SK-N-SH treated with all-trans-retinoic acid at 6 μM for 48 hours (cell line): ENCODE measurements around the gene MMP14.

Source experiments
- ATAC-seq: fragments of 200-7000 bp; cut with Tn5 transposase; 3 replicates; pipeline ENCODE4 v1.9.1; 2020; ENCODE audit warnings: mild to moderate bottlenecking, moderate library complexity
- BACH2 ChIP-seq: fragments of 250-450 bp; sonication (Bioruptor Pico); IDR thresholded peaks from 2 replicates; pipeline ENCODE4 v1.9.0; 2021; ENCODE audit warnings: mild to moderate bottlenecking, borderline replicate concordance
- ESRRG ChIP-seq: fragments of 250-450 bp; sonication (Bioruptor Pico); IDR thresholded peaks from 2 replicates; pipeline ENCODE4 v1.6.1; 2021; ENCODE audit warnings: mild to moderate bottlenecking
- GLIS3 ChIP-seq: fragments of 250-450 bp; sonication (Bioruptor Pico); IDR thresholded peaks from 2 replicates; pipeline ENCODE4 v1.5.0; 2020; ENCODE audit warnings: mild to moderate bottlenecking, moderate library complexity
- ISL1 ChIP-seq: fragments of 250-450 bp; sonication (Bioruptor Pico); IDR thresholded peaks from 2 replicates; pipeline ENCODE4 v2.1.2; 2022; ENCODE audit warnings: mild to moderate bottlenecking, moderate library complexity
- PPARA ChIP-seq: fragments of 250-450 bp; sonication (Bioruptor Pico); IDR thresholded peaks from 2 replicates; pipeline ENCODE4 v1.5.0; 2020; ENCODE audit warnings: mild to moderate bottlenecking, borderline replicate concordance
- RARB ChIP-seq: fragments of 250-450 bp; sonication (Bioruptor Pico); IDR thresholded peaks from 2 replicates; pipeline ENCODE4 v1.8.0; 2021; ENCODE audit warnings: mild to moderate bottlenecking, moderate library complexity
- SNAI2 ChIP-seq: fragments of 250-450 bp; sonication (Bioruptor Pico); IDR thresholded peaks from 2 replicates; pipeline ENCODE4 v1.5.0; 2020; ENCODE audit warnings: mild to moderate bottlenecking, moderate library complexity
- TCF4 ChIP-seq: fragments of 250-450 bp; sonication (Bioruptor Pico); IDR thresholded peaks from 2 replicates; pipeline ENCODE4 v1.8.0; 2021; ENCODE audit warnings: mild to moderate bottlenecking, moderate library complexity, borderline replicate concordance
- ZFP3 ChIP-seq: fragments of 250-450 bp; sonication (Bioruptor Pico); IDR thresholded peaks from 2 replicates; pipeline ENCODE4 v1.5.0; 2020; ENCODE audit warnings: mild to moderate bottlenecking, moderate library complexity
- ZFP30 ChIP-seq: fragments of 450-650 bp; formaldehyde crosslinking; IDR thresholded peaks from 2 replicates; pipeline ENCODE4 v1.5.0; 2022; ENCODE audit warnings: mild to moderate bottlenecking, moderate library complexity
- ZNF565 ChIP-seq: fragments of 450-650 bp; formaldehyde crosslinking; conservative IDR thresholded peaks from 2 replicates; pipeline ENCODE4 v1.5.0; 2020; ENCODE audit warnings: low read depth, mild to moderate bottlenecking, moderate library complexity
- ZNF70 ChIP-seq: fragments of 450-650 bp; formaldehyde crosslinking; IDR thresholded peaks from 2 replicates; pipeline ENCODE4 v1.5.0; 2020; ENCODE audit warnings: mild to moderate bottlenecking, moderate library complexity
- ZNF8 ChIP-seq: fragments of 450-650 bp; formaldehyde crosslinking; IDR thresholded peaks from 2 replicates; pipeline ENCODE4 v1.5.0; 2020; ENCODE audit warnings: mild to moderate bottlenecking, moderate library complexity
- TF ChIP-seq, protein P1 (sequence below): fragments of 250-450 bp; sonication (Bioruptor Pico); IDR thresholded peaks from 2 replicates; pipeline ENCODE4 v1.8.0; 2020; ENCODE audit warnings: mild to moderate bottlenecking, moderate library complexity, borderline replicate concordance
- TF ChIP-seq, protein P2 (sequence below): fragments of 250-450 bp; sonication (Bioruptor Pico); IDR thresholded peaks from 2 replicates; pipeline ENCODE4 v1.8.0; 2021; ENCODE audit warnings: low read depth, mild to moderate bottlenecking, moderate library complexity, borderline replicate concordance
- TF ChIP-seq, protein P3 (sequence below): fragments of 250-450 bp; sonication (Bioruptor Pico); IDR thresholded peaks from 2 replicates; pipeline ENCODE4 v1.5.0; 2020; ENCODE audit warnings: mild to moderate bottlenecking, moderate library complexity
- TF ChIP-seq, protein P4 (sequence below): fragments of 250-450 bp; sonication (Bioruptor Pico); IDR thresholded peaks from 2 replicates; pipeline ENCODE4 v1.5.1; 2020; ENCODE audit warnings: low read depth, mild to moderate bottlenecking, moderate library complexity

MMP14 gene

DNA sequence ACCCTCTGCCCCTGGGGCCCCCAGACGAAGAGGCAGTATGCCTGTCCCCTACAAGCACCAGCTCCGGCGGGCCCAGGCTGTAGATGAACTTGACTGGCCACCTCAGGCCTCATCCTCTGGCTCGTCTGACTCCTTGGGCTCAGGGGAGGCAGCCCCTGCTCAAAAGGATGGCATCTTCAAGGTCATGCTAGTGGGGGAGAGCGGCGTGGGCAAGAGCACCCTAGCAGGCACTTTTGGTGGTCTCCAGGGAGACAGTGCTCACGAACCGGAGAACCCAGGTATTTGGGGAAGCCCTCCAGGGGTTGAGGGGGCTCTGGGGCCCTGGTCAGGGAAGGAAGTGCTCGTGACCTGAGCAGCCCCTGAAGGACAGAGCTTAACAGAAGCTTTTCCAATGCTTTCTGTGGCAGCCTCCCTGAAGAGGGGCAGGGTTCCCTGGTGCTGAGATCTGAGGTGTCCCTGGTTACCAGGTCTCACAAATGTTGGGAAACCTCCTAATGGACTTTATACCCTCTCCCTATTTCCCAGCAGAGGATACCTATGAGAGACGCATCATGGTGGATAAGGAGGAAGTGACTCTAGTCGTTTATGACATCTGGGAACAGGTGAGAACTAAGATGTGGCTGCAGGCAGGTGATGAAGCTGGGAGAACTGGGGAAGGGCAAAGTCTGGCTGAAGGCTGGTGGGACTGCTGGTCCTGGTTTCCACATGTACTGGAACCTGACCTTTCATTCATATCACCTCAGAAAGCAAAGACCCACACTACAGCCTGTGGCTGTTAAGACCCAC, 48.5 kb downstream of the MMP14 start (continued):
- TF ChIP-seq SNAI2 (CRISPR knock-in tag): no peak
- TF ChIP-seq, protein P1, sequence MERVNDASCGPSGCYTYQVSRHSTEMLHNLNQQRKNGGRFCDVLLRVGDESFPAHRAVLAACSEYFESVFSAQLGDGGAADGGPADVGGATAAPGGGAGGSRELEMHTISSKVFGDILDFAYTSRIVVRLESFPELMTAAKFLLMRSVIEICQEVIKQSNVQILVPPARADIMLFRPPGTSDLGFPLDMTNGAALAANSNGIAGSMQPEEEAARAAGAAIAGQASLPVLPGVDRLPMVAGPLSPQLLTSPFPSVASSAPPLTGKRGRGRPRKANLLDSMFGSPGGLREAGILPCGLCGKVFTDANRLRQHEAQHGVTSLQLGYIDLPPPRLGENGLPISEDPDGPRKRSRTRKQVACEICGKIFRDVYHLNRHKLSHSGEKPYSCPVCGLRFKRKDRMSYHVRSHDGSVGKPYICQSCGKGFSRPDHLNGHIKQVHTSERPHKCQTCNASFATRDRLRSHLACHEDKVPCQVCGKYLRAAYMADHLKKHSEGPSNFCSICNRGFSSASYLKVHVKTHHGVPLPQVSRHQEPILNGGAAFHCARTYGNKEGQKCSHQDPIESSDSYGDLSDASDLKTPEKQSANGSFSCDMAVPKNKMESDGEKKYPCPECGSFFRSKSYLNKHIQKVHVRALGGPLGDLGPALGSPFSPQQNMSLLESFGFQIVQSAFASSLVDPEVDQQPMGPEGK: no peak

DNA sequence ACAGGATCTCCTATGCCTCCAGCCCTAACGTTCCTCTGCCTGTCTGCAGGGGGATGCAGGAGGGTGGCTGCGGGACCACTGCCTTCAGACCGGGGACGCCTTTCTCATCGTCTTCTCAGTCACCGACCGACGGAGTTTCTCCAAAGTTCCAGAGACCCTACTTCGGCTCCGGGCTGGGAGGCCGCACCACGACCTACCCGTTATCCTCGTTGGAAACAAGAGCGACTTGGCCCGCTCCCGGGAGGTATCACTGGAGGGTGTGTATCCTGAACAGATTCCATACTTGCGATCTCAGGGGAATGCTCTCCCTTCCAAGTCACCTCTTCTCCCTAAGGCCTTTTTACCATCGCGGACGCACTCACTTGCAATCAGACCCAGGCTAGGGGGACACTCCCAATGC, 49.6 kb downstream of the MMP14 start:
- no peak for ATAC-seq
- TF ChIP-seq, protein P1: no peak
- TF ChIP-seq ESRRG (CRISPR knock-in tag) (no peak), PPARA (CRISPR knock-in tag) (no peak), ZFP3 (CRISPR knock-in tag) (no peak), ZNF8 (CRISPR knock-in tag) (no peak), ZNF70 (no peak), RARB (CRISPR knock-in tag) (no peak), TCF4 (CRISPR knock-in tag) (no peak), ZFP30 (CRISPR knock-in tag) (no peak)
- TF ChIP-seq, protein P2, sequence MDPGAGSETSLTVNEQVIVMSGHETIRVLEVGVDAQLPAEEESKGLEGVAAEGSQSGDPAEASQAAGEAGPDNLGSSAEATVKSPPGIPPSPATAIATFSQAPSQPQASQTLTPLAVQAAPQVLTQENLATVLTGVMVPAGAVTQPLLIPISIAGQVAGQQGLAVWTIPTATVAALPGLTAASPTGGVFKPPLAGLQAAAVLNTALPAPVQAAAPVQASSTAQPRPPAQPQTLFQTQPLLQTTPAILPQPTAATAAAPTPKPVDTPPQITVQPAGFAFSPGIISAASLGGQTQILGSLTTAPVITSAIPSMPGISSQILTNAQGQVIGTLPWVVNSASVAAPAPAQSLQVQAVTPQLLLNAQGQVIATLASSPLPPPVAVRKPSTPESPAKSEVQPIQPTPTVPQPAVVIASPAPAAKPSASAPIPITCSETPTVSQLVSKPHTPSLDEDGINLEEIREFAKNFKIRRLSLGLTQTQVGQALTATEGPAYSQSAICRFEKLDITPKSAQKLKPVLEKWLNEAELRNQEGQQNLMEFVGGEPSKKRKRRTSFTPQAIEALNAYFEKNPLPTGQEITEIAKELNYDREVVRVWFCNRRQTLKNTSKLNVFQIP (CRISPR knock-in tag): no peak
- TF ChIP-seq, protein P3, sequence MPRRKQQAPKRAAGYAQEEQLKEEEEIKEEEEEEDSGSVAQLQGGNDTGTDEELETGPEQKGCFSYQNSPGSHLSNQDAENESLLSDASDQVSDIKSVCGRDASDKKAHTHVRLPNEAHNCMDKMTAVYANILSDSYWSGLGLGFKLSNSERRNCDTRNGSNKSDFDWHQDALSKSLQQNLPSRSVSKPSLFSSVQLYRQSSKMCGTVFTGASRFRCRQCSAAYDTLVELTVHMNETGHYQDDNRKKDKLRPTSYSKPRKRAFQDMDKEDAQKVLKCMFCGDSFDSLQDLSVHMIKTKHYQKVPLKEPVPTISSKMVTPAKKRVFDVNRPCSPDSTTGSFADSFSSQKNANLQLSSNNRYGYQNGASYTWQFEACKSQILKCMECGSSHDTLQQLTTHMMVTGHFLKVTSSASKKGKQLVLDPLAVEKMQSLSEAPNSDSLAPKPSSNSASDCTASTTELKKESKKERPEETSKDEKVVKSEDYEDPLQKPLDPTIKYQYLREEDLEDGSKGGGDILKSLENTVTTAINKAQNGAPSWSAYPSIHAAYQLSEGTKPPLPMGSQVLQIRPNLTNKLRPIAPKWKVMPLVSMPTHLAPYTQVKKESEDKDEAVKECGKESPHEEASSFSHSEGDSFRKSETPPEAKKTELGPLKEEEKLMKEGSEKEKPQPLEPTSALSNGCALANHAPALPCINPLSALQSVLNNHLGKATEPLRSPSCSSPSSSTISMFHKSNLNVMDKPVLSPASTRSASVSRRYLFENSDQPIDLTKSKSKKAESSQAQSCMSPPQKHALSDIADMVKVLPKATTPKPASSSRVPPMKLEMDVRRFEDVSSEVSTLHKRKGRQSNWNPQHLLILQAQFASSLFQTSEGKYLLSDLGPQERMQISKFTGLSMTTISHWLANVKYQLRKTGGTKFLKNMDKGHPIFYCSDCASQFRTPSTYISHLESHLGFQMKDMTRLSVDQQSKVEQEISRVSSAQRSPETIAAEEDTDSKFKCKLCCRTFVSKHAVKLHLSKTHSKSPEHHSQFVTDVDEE (CRISPR knock-in tag): no peak
- TF ChIP-seq, protein P4, sequence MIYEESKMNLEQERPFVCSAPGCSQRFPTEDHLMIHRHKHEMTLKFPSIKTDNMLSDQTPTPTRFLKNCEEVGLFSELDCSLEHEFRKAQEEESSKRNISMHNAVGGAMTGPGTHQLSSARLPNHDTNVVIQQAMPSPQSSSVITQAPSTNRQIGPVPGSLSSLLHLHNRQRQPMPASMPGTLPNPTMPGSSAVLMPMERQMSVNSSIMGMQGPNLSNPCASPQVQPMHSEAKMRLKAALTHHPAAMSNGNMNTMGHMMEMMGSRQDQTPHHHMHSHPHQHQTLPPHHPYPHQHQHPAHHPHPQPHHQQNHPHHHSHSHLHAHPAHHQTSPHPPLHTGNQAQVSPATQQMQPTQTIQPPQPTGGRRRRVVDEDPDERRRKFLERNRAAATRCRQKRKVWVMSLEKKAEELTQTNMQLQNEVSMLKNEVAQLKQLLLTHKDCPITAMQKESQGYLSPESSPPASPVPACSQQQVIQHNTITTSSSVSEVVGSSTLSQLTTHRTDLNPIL (CRISPR knock-in tag): no peak
- TF ChIP-seq, all 23 proteins: peak for 0

DNA sequence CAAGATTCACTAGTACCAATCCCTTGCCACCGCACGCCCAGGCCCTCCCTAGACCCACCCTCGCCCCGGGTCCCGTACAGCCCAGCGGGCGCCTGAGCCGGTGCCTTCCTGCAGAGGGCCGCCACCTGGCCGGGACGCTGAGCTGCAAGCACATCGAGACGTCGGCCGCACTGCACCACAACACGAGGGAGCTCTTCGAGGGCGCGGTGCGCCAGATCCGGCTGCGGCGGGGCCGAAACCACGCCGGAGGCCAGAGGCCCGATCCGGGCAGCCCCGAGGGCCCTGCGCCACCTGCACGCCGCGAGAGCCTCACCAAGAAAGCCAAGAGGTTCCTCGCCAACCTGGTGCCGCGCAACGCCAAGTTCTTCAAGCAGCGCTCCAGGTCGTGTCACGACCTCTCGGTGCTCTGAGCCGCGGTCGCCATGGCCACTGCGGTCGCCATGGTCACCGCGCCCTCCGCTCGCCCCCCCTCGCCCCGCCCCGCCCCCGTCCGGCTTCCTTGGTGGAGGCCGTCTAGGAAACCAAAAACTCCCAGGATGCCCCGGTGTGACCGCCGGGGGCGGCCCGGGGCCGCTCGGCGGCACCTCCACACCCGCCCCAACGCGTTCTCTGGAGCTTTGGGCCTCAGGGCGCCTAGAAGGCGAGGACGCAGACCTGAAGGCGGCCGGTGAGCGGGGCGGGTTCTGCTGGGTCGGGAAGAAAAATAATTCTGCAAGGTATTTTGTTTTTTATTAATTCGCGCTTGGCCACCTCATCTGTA, 50.3 kb downstream of the MMP14 start:
- peak; percentile 76 for ATAC-seq
- TF ChIP-seq RARB (CRISPR knock-in tag) (no peak), GLIS3 (CRISPR knock-in tag) (no peak), SNAI2 (CRISPR knock-in tag) (0 out of 2 replicates have a peak, but pooled peaks have one; percentile 43), ZFP3 (CRISPR knock-in tag) (0 out of 2 replicates have a peak, but pooled peaks have one; percentile 49)

DNA sequence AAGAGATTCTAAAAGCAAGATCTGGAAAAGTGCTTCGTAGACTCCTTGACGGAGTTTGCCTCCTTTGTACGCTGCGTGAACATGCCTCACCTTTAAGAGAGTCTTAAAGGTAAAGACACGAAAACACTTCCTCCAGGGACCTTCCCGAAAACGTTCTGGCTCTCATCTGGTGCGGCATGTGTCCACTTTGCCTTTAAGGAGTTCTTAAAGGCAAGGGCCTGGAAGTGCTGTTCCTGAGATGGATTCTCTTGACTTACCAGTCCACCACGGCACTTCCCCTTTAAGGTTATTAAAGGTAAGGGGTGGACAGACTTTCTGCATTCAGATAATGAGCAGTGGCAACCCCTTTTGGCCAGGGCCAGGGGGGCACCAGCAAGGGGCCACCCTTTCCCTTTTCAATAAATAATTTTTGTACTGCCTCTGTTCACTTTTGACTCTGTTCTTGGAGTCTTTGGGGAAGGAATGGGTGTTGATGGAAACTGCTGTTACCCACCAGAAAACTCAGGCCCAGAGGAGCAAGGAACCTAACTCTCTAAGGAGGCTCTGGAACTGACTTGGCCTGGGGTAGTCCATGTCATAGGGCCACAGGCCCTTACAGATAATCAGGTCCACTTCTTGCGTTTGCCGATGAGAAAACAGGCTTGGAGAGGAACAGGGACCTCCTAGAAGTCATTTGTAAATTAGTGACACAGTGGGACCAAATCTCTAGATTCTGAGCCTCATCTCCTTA, 51.0 kb downstream of the MMP14 start:
- ATAC-seq: peak; percentile 91
- TF ChIP-seq ZNF565 (CRISPR knock-in tag) (no peak), ESRRG (CRISPR knock-in tag) (no peak), ZNF70 (no peak), GLIS3 (CRISPR knock-in tag) (no peak), RARB (CRISPR knock-in tag) (no peak), BACH2 (CRISPR knock-in tag) (no peak), SNAI2 (CRISPR knock-in tag) (no peak), PPARA (CRISPR knock-in tag) (no peak), ISL1 (no peak)
- TF ChIP-seq, protein P1: no peak
- TF ChIP-seq, protein P3 (CRISPR knock-in tag): no peak
